ENCODE data around the gene RPS6KA1.

Gene RPS6KA1

GRCh38 chr1:26516987-26517765 lies 12.4 kb upstream of the RPS6KA1 start:
- H3K9me2 ChIP-seq (ENCODE audit: low read depth, low read length) = no peaks in the 10 kb centered on the region
- H3K27ac ChIP-seq (ENCODE audit: low read depth, low read length, poor library complexity, severe bottlenecking) = no peak overlapping the region
- H3K27me3 ChIP-seq (ENCODE audit: insufficient read depth, low read length) = 0 out of 2 replicates have a peak, but pooled peaks cover 5% of the 10 kb centered on the region
- H3F3A ChIP-seq (ENCODE audit: insufficient read depth, low read length) = no peaks in the 10 kb centered on the region
- no peak overlapping the region for H2AFZ ChIP-seq (ENCODE audit: low read length)
- H3K4me1 ChIP-seq (ENCODE audit: insufficient read depth, low read length, severe bottlenecking) = peaks cover 9% of the 10 kb centered on the region
- H3K79me2 ChIP-seq (ENCODE audit: insufficient read depth, low read length) = no peaks in the 10 kb centered on the region
- no peaks in the 10 kb centered on the region; the same call in 1 of the 2 replicates for H3K36me3 ChIP-seq (ENCODE audit: insufficient read depth, low read length)
- no peaks in the 10 kb centered on the region for H4K20me1 ChIP-seq (ENCODE audit: insufficient read depth, low read length)
- no peak overlapping the region for H3K4me2 ChIP-seq (ENCODE audit: low read length)
- TF ChIP-seq EZH2 (IDR thresholded peaks at IDR 0.05; ENCODE audit: borderline replicate concordance, low read length) (no peak), CTCF (IDR thresholded peaks at IDR 0.05; ENCODE audit: low read length) (no peak)
- H3K9ac ChIP-seq (ENCODE audit: low read length) = no peak overlapping the region
- no peaks in the 10 kb centered on the region for H3K9me3 ChIP-seq (ENCODE audit: low read length)
- no peak overlapping the region for H3K4me3 ChIP-seq (ENCODE audit: low read depth, low read length, poor library complexity, severe bottlenecking)

GRCh38 chr1:26517766-26518049 lies 11.9 kb upstream of the RPS6KA1 start:
- no peak overlapping the region for H3K27ac ChIP-seq (ENCODE audit: low read depth, low read length, poor library complexity, severe bottlenecking)

GRCh38 chr1:26518355-26518754 lies 11.2 kb upstream of the RPS6KA1 start:
- Histone ChIP-seq H3K4me2 (ENCODE audit: low read length) (no peak overlapping the region), H3K4me3 (ENCODE audit: low read depth, low read length, poor library complexity, severe bottlenecking) (no peak overlapping the region), H4K20me1 (ENCODE audit: insufficient read depth, low read length) (no peaks in the 10 kb centered on the region), H3K27ac (ENCODE audit: low read depth, low read length, poor library complexity, severe bottlenecking) (no peak overlapping the region), H3K9me3 (ENCODE audit: low read length) (no peaks in the 10 kb centered on the region), H3K9ac (ENCODE audit: low read length) (no peak overlapping the region), H3K36me3 (ENCODE audit: insufficient read depth, low read length) (no peaks in the 10 kb centered on the region; the same call in 1 of the 2 replicates), H2AFZ (ENCODE audit: low read length) (no peak overlapping the region), H3F3A (ENCODE audit: insufficient read depth, low read length) (no peaks in the 10 kb centered on the region), H3K4me1 (ENCODE audit: insufficient read depth, low read length, severe bottlenecking) (peaks cover 9% of the 10 kb centered on the region), H3K9me2 (ENCODE audit: low read depth, low read length) (no peaks in the 10 kb centered on the region), H3K79me2 (ENCODE audit: insufficient read depth, low read length) (no peaks in the 10 kb centered on the region), H3K27me3 (ENCODE audit: insufficient read depth, low read length) (peaks cover 5% of the 10 kb centered on the region; the same call in 1 of the 2 replicates)
- TF ChIP-seq EZH2 (IDR thresholded peaks at IDR 0.05; ENCODE audit: borderline replicate concordance, low read length) (no peak), CTCF (IDR thresholded peaks at IDR 0.05; ENCODE audit: low read length) (no peak)

More at GRCh38 chr1:26517766-26518049, 11.9 kb upstream of the RPS6KA1 start:
- Histone ChIP-seq H2AFZ (ENCODE audit: low read length) (no peak overlapping the region), H3K9me3 (ENCODE audit: low read length) (no peaks in the 10 kb centered on the region), H3K36me3 (ENCODE audit: insufficient read depth, low read length) (no peaks in the 10 kb centered on the region; the same call in 1 of the 2 replicates), H3K9me2 (ENCODE audit: low read depth, low read length) (no peaks in the 10 kb centered on the region), H3K4me2 (ENCODE audit: low read length) (no peak overlapping the region), H3K4me1 (ENCODE audit: insufficient read depth, low read length, severe bottlenecking) (peaks cover 9% of the 10 kb centered on the region), H3K79me2 (ENCODE audit: insufficient read depth, low read length) (no peaks in the 10 kb centered on the region), H4K20me1 (ENCODE audit: insufficient read depth, low read length) (no peaks in the 10 kb centered on the region), H3K9ac (ENCODE audit: low read length) (no peak overlapping the region), H3K27me3 (ENCODE audit: insufficient read depth, low read length) (peaks cover 5% of the 10 kb centered on the region; the same call in 1 of the 2 replicates), H3F3A (ENCODE audit: insufficient read depth, low read length) (no peaks in the 10 kb centered on the region), H3K4me3 (ENCODE audit: low read depth, low read length, poor library complexity, severe bottlenecking) (no peak overlapping the region)
- TF ChIP-seq CTCF (IDR thresholded peaks at IDR 0.05; ENCODE audit: low read length) (no peak), EZH2 (IDR thresholded peaks at IDR 0.05; ENCODE audit: borderline replicate concordance, low read length) (no peak)

All from OCI-LY1 (cell line).